K562 (cell line): ENCODE results near the gene MTMR12. TPM values are rescaled to one million over a fixed set of nuclear protein-coding genes. Genes with fewer than 3 reads are reported as not detected.

Experiments used
- CBX2 ChIP-seq: fragments of 200-600 bp; sonication (generic); IDR thresholded peaks from one replicate; pipeline ENCODE4 v1.6.1; 2012; ENCODE audit warnings: mild to moderate bottlenecking, low read length, inconsistent platforms; ENCODE audit not compliant: insufficient read depth, poor library complexity, severe bottlenecking
- CHD4 ChIP-seq: fragments of 200-600 bp; sonication (generic); IDR thresholded peaks from 3 replicates; pipeline ENCODE4 v1.6.1; 2012; ENCODE audit warnings: low read depth, mild to moderate bottlenecking, mixed read lengths, low read length, inconsistent platforms; ENCODE audit not compliant: insufficient read depth, insufficient replicate concordance, poor library complexity, severe bottlenecking
- CTCFL ChIP-seq: IDR thresholded peaks from 2 replicates; pipeline ENCODE4 v1.6.1; 2011; ENCODE audit warnings: borderline replicate concordance, low read depth, mild to moderate bottlenecking, moderate library complexity, low read length; ENCODE audit not compliant: insufficient read depth, poor library complexity, severe bottlenecking
- JUND ChIP-seq, 2 experiments: IDR thresholded peaks; 2 replicates in 1 of 2; 3 replicates in 1 of 2; pipeline ENCODE4 v1.6.1; 2011; ENCODE audit warnings: borderline replicate concordance in 2 of 2, low read depth in 2 of 2, low read length in 2 of 2, improper control_type of control experiment in 1 of 2, missing biosample characterization in 1 of 2, missing genetic modification characterization in 1 of 2, missing genetic modification reagents in 1 of 2
- MAFG ChIP-seq: fragments of 450-650 bp; conservative IDR thresholded peaks from 2 replicates; pipeline ENCODE4 v1.6.1; 2016; ENCODE audit warnings: missing genetic modification characterization, missing compliant biosample characterization
- MBD2 ChIP-seq: sonication (generic); IDR thresholded peaks from 2 replicates; pipeline ENCODE4 v1.6.1; 2016; ENCODE audit warnings: low read depth, borderline replicate concordance
- NCOA1 ChIP-seq: fragments of 450-650 bp; IDR thresholded peaks from 2 replicates; pipeline ENCODE4 v1.6.1; 2016; ENCODE audit warnings: low read depth
- NFXL1 ChIP-seq: fragments of 450-650 bp; formaldehyde crosslinking; IDR thresholded peaks from 2 replicates; pipeline ENCODE4 v1.4.0; 2021; ENCODE audit warnings: mild to moderate bottlenecking
- PRPF4 ChIP-seq: fragments of 200-400 bp; formaldehyde crosslinking; IDR thresholded peaks from one replicate; pipeline ENCODE4 v1.6.1; 2017; ENCODE audit warnings: low read length, low read depth, mild to moderate bottlenecking; ENCODE audit not compliant: insufficient read depth, poor library complexity, severe bottlenecking
- SMARCE1 ChIP-seq: fragments of 450-650 bp; IDR thresholded peaks from 2 replicates; pipeline ENCODE4 v1.7.1; 2016; ENCODE audit warnings: mild to moderate bottlenecking
- TEAD1 ChIP-seq, 2 experiments: fragments of 450-650 bp in 1 of 2; sonication (generic) in 1 of 2; formaldehyde crosslinking; IDR thresholded peaks; 2 replicates each; pipeline versions ENCODE4 v1.4.0 to v1.8.0; 2020 to 2022; ENCODE audit warnings: mild to moderate bottlenecking in 2 of 2, missing genetic modification reagents in 1 of 2
- TGIF2 ChIP-seq: sonication (generic); formaldehyde crosslinking; IDR thresholded peaks from 2 replicates; pipeline ENCODE4 v1.8.1; 2022; ENCODE audit warnings: mild to moderate bottlenecking, missing genetic modification reagents, moderate library complexity
- ZFP30 ChIP-seq: fragments of 250-450 bp; sonication (Bioruptor Pico); IDR thresholded peaks from 2 replicates; pipeline ENCODE4 v1.8.0; 2022; ENCODE audit warnings: moderate library complexity, mild to moderate bottlenecking, inconsistent platforms, borderline replicate concordance
- ZFP36 ChIP-seq: fragments of 150-350 bp; IDR thresholded peaks from 2 replicates; pipeline ENCODE4 v1.6.1; 2018; ENCODE audit warnings: low read length, low read depth; ENCODE audit not compliant: partially characterized antibody
- ZMIZ1 ChIP-seq, 2 experiments: fragments of 150-350 bp in 1 of 2; IDR thresholded peaks; 2 replicates each; pipeline ENCODE4 v1.6.1; 2012 to 2016; ENCODE audit warnings: low read depth in 2 of 2, low read length in 2 of 2, mild to moderate bottlenecking in 1 of 2, moderate library complexity in 1 of 2
- polyA plus RNA-seq, 8 experiments: library from polyadenylated mRNA; depleted of rRNA in 4 of 8; stranded (reverse) in 5 of 8; unstranded in 3 of 8; fragments of >200 nt; fragmentation: Nextera tagmentation in 2 of 8; fragmentation: Illumina TruSeq in 1 of 8; extraction: Ambion mirVana in 2 of 8; extraction: Trizol in 1 of 8; gene quantifications; 2 replicates each; pipeline versions ENCODE4 v1.2.1 to v1.2.3, GENCODE V29; 2011 to 2014; ENCODE audit warnings: inconsistent platforms in 1 of 8, missing spikeins in 1 of 8
- total RNA-seq, 7 experiments: library from RNA; depleted of rRNA in 6 of 7; stranded (reverse); fragments of >200 nt in 6 of 7; fragmentation: Illumina TruSeq in 2 of 7; extraction: Trizol in 2 of 7; gene quantifications; 2 replicates each; pipeline versions ENCODE4 v1.2.1 to v1.2.3, GENCODE V29; 2011 to 2021; ENCODE audit warnings: low replicate concordance in 1 of 7
- TF ChIP-seq, protein P1 (sequence below): fragments of 250-450 bp; sonication (Bioruptor Pico); IDR thresholded peaks from 2 replicates; pipeline ENCODE4 v1.8.0; 2021; ENCODE audit warnings: borderline replicate concordance, mild to moderate bottlenecking, moderate library complexity; ENCODE audit not compliant: poor library complexity, severe bottlenecking
- TF ChIP-seq, protein P2 (sequence below), 2 experiments: fragments of 200-800 bp in 1 of 2; sonication (Bioruptor generic) in 1 of 2; sonication (generic) in 1 of 2; formaldehyde crosslinking in 1 of 2; IDR thresholded peaks in 1 of 2; conservative IDR thresholded peaks in 1 of 2; 2 replicates each; pipeline versions ENCODE4 v1.5.0 to v1.6.1; 2016 to 2020; ENCODE audit warnings: missing compliant biosample characterization in 1 of 2, missing genetic modification characterization in 1 of 2, missing genetic modification reagents in 1 of 2

Gene MTMR12
- total and polyA plus RNA-seq, 9 of the 15 experiments (the other 6 are each of a cell fraction or from before 2014, with no cell fraction given) = 4.0 to 28.7 (median 17.1) TPM

GRCh38 chr5:32285510-32286138 is 27.1 kb downstream of the MTMR12 start (continued):
- TF ChIP-seq ZMIZ1 (IDR thresholded peaks at IDR 0.05; ENCODE audit: low read depth in 2 of 2, low read length in 2 of 2) (0 out of 4 replicates have a peak, but pooled peaks of 1 of the 2 experiments have one; percentile 18), PRPF4 (no peak), MBD2 (0 out of 2 replicates have a peak, but pooled peaks have one; percentile 39), ZFP36 (no peak), NFXL1 (CRISPR knock-in tag) (no peak), SMARCE1 (no peak), CBX2 (no peak), ZFP30 (no peak), CTCFL (no peak), CHD4 (no peak), TGIF2 (CRISPR knock-in tag) (no peak), MAFG (tag) (no peak), TEAD1 (CRISPR knock-in tag; IDR thresholded peaks at IDR 0.05) (no peak), NCOA1 (peak; percentile 23; the same call in 1 of the 2 replicates), JUND (IDR thresholded peaks at IDR 0.05; ENCODE audit: borderline replicate concordance, low read depth, low read length) (no peak), JUND (tag; IDR thresholded peaks at IDR 0.05; ENCODE audit: borderline replicate concordance, low read depth, low read length) (no peak)
- TF ChIP-seq, protein P1, sequence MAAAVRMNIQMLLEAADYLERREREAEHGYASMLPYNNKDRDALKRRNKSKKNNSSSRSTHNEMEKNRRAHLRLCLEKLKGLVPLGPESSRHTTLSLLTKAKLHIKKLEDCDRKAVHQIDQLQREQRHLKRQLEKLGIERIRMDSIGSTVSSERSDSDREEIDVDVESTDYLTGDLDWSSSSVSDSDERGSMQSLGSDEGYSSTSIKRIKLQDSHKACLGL (CRISPR knock-in tag) = no peak
- TF ChIP-seq, protein P2, sequence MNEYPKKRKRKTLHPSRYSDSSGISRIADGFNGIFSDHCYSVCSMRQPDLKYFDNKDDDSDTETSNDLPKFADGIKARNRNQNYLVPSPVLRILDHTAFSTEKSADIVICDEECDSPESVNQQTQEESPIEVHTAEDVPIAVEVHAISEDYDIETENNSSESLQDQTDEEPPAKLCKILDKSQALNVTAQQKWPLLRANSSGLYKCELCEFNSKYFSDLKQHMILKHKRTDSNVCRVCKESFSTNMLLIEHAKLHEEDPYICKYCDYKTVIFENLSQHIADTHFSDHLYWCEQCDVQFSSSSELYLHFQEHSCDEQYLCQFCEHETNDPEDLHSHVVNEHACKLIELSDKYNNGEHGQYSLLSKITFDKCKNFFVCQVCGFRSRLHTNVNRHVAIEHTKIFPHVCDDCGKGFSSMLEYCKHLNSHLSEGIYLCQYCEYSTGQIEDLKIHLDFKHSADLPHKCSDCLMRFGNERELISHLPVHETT (CRISPR knock-in tag; conservative IDR thresholded peaks at IDR 0.05 in 1 of 2, IDR thresholded peaks at IDR 0.05 in 1 of 2) = no peak
